HG03064 (cell line): ENCODE data around the gene NFATC2IP.
"Not testable (repeated sequence)": the region's sequence is repeated elsewhere in the genome, so short reads cannot be mapped to it uniquely, and the experiment has no call there.

Source experiments
- ATAC-seq: cut with Tn5 transposase; IDR thresholded peaks from one replicate; pipeline ENCODE4 v1.9.1; 2021; ENCODE audit warnings: low read depth; ENCODE audit not compliant: unreplicated experiment

Gene NFATC2IP

DNA sequence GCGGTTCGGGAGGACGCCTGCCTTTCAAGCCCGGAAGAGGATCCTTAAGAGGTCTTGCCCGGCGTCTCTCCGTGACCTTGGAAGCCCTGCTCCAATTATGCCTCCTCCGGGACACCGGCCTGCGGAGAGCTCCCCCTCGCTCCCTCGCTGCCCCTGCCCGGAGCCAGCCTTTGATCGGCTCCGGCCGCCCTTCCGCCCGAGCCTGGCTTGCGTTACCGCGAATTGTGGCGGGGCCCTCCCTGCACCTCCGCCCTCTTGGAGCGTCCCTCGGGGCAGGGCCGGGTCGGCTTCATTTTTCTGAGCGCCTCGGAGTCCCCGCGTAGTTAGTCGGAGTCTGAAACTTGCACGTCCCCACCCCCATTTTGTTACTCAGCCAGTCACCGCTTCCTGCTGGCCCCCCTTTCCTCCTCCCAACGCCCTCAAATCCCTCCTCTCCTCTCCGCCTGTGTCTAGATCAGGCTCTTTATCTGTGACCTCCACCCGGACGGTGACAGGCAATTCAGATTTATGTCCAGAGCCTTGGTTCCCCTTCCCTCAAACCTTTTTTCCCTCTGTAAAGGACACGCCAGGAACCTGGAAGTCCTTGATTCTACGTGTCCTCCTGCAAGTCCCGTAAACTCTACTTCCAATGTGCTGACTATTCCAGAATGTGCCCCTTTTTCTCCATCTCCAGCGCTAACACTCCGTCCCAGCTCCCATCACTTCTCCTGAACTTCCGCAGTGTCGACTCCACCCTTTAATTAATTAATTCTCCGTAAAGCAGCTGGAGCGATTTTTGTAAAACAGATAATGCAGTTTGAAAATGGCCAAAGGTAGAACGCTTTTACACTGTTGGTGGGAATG is 25.1 kb upstream of the NFATC2IP start:
- peak; percentile 7 for ATAC-seq

DNA sequence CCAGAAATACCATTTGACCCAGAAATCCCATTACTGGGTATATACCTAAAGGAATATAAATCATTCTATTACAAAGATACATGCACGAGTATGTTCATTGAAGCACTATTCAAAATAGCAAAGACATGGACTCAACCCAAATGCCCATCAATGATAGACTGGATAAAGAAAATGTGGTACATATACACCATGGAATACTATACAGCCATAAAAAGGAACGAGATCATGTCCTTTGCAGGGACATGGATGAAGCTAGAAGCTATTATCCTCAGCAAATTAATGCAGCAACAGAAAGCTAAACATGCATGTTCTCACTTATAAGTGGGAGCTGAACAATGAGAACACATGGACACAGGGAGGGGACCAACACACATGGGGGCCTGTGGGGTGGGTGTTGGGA is 24.5 kb upstream of the NFATC2IP start:
- ATAC-seq: not testable (repeated sequence)

DNA sequence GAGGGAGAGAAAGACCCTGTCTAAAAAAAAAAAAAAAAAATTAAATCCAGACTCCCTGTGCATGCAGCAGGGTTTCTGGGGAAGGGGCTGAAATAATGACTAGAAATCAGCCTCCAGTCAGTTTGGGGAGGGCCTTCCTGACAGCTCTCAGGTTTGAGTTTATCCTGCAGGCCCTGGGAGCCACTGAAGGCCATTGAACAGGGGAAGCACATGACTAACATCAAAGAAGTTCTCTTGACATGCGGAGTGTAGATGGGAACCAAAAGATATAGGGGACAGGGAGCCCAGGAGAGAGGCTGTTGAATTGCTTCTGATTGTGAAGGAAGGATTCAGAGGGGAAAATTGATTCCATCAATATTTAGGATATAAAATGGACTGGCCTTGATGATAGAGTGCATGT is 22.9 kb upstream of the NFATC2IP start:
- no peak for ATAC-seq

DNA sequence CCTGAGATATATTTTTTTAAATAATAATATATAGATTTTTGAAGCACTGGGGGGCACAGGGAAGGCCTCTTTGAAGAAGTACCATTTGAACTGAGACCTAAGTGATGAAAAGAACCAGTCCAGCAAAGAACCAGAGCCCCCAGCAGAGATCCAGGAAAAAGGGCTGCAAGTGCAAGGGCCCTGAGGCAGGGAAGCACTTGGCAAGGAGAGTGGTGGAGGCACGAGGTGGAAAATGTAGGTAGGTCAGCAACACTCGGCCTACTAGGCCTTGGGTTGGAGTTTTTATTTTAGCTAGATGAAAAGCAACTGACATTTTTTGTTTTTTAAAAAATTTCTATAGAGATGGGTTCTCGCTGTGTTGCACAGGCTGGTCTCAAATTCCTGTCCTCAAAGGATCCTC is 20.5 kb upstream of the NFATC2IP start:
- ATAC-seq: no peak

DNA sequence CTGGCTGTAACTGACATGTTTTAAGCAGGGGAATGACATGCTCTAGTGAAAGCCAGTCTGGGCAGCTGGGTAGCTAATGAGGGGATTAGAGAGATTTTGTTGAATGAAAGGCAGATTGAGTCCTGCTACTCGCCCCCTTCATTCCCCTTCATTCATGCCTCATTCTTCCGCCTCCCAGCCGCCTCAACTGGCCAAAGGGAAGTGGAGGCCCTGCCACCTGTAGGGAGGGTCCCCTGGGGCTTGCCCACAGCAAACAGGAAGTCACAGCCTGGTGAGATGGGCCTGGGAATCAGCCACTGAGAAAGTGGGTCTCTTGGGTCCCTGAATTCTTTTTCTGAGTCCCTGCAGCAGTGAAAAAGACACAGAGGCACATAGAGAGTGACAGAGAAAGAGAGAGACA is 20.1 kb upstream of the NFATC2IP start:
- ATAC-seq: no peak

DNA sequence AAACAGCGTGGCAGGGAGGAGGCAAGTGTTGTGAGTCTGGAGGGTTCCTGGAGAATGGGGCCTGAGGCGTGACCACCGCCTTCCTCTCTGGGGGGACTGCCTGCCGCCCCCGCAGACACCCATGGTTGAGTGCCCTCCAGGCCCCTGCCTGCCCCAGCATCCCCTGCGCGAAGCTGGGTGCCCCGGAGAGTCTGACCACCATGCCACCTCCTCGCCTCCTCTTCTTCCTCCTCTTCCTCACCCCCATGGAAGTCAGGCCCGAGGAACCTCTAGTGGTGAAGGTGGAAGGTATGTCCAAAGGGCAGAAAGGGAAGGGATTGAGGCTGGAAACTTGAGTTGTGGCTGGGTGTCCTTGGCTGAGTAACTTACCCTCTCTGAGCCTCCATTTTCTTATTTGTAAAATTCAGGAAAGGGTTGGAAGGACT is 18.9 kb upstream of the NFATC2IP start, which contains the start of gene CD19:
Gene CD19, plus strand, starts transcription at position 171 of the 425 bp plus-strand sequence. Its CDS starts 30 bp downstream, at position 201.
- ATAC-seq: no peak

DNA sequence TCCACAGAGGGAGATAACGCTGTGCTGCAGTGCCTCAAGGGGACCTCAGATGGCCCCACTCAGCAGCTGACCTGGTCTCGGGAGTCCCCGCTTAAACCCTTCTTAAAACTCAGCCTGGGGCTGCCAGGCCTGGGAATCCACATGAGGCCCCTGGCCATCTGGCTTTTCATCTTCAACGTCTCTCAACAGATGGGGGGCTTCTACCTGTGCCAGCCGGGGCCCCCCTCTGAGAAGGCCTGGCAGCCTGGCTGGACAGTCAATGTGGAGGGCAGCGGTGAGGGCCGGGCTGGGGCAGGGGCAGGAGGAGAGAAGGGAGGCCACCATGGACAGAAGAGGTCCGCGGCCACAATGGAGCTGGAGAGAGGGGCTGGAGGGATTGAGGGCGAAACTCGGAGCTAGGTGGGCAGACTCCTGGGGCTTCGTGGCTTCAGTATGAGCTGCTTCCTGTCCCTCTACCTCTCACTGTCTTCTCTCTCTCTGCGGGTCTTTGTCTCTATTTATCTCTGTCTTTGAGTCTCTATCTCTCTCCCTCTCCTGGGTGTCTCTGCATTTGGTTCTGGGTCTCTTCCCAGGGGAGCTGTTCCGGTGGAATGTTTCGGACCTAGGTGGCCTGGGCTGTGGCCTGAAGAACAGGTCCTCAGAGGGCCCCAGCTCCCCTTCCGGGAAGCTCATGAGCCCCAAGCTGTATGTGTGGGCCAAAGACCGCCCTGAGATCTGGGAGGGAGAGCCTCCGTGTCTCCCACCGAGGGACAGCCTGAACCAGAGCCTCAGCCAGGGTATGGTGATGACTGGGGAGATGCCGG is 18.2 kb upstream of the NFATC2IP start:
- ATAC-seq: no peak

DNA sequence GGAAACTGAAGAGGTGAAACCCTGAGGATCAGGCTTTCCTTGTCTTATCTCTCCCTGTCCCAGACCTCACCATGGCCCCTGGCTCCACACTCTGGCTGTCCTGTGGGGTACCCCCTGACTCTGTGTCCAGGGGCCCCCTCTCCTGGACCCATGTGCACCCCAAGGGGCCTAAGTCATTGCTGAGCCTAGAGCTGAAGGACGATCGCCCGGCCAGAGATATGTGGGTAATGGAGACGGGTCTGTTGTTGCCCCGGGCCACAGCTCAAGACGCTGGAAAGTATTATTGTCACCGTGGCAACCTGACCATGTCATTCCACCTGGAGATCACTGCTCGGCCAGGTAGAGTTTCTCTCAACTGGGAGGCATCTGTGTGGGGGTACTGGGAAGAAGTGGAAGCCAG is 17.6 kb upstream of the NFATC2IP start:
- no peak for ATAC-seq

DNA sequence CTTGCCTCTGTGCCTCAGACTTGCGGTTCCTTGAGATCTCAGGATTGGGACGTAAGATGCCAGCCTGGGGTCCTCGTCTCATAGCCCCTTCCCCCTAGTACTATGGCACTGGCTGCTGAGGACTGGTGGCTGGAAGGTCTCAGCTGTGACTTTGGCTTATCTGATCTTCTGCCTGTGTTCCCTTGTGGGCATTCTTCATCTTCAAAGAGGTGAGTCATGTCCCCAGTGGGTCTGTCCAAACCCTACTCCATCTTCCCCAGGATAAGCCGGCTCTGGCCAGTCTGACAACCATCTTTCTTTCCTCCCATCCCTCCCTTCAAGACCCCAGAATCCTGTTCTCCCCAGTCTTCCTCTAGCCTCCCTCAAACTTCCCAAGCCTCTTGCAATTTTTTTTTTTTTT is 15.4 kb upstream of the NFATC2IP start:
- no peak for ATAC-seq

DNA sequence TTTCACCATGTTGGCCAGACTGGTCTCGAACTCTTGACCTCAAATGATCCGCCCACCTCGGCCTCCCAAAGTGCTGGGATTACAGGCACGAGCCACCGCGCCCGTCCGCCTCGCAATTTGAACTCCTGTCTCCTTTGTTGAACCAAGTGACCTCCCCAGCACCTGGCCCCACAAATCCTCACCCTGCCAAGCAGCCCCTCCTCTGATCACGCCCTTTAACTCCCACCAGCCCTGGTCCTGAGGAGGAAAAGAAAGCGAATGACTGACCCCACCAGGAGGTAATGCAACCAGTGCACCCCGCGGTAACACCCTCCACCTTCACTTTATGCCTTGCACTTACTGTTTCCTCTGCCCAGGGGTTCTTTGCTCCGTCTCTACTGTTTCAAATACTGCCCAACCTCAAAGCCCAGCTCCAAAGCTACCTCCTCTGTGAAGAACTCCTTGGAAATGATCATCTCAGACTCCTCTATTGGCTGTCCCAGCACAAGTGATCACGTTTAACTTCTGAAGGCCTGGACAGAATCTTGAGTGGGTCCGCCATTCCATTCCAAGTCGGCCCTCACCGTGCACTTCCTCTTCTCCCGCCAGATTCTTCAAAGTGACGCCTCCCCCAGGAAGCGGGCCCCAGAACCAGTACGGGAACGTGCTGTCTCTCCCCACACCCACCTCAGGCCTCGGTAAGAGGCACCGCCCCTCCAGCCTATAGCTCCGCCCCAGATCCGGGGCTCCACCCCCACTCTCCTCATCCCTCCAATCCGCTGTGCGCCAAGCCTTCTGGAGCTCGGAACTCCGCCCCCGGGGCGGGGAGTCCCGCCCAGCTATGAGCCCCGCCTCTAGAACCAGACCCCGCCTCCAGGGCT is 14.6 kb upstream of the NFATC2IP start:
- no peak for ATAC-seq

DNA sequence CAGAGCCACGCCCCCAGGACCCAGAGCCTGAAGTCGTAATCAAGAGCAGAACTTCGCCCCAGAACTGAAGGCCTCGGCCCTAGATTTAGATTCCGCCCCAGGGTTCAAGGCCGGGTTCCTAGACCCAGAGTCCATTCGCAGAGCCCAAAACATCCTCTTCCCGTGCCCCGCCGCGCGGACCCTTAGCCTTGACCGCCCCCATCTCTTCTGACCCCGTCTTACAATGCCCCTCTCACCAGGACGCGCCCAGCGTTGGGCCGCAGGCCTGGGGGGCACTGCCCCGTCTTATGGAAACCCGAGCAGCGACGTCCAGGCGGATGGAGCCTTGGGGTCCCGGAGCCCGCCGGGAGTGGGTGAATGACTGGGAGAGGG is 14.0 kb upstream of the NFATC2IP start:
- ATAC-seq: no peak

DNA sequence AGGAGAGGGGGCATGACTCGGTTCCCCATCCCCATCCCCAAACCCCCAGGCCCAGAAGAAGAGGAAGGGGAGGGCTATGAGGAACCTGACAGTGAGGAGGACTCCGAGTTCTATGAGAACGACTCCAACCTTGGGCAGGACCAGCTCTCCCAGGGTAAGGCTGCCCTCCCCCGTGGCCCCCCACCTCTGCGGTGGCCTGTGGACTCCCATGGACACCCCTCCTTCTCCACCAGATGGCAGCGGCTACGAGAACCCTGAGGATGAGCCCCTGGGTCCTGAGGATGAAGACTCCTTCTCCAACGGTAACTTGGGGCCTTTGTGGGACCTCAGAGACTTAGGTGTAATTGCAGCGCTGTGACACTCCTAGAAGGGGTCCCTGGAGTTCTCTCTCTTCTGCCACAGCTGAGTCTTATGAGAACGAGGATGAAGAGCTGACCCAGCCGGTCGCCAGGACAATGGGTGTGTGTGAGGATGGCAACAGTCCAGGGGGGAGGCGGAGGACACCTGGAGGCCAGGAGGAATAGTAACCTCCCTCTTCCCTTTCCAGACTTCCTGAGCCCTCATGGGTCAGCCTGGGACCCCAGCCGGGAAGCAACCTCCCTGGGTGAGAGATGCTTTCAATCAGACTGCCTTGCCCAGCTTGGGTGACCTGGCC is 13.4 kb upstream of the NFATC2IP start:
- no peak for ATAC-seq

DNA sequence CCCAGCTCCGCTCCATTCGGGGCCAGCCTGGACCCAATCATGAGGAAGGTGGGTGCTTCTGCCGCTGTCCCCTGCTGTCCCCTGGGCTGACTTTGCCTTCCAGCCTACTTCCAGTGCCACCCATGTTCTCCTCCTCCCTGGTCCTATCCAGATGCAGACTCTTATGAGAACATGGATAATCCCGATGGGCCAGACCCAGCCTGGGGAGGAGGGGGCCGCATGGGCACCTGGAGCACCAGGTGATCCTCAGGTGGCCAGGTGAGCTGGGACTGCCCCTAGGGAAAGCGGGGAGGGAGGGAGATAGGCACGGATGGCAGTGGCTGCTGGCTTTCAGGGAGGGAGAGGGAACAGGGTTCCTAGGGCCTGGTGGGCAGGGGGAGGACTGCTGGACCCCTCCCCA is 12.0 kb upstream of the NFATC2IP start:
- no peak for ATAC-seq

DNA sequence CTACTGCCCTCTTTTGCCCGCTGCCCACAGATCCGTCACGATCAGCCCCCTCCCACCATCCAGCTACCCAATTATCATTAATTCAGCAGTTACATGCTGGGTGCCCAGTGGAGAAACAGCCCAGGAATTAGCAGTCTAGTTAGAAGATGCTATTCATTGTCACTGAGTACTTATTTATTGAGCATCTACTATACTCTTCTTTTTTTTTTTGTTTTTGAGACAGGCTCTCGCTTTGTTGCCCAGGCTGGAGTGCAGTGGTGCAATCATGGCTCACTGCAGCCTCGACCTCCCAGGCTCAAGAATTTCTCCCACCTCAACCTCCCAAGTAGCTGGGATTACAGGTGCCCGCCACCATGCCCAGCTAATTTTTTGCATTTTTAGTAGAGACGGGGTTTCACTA is 10.9 kb upstream of the NFATC2IP start:
- ATAC-seq: not testable (repeated sequence)

DNA sequence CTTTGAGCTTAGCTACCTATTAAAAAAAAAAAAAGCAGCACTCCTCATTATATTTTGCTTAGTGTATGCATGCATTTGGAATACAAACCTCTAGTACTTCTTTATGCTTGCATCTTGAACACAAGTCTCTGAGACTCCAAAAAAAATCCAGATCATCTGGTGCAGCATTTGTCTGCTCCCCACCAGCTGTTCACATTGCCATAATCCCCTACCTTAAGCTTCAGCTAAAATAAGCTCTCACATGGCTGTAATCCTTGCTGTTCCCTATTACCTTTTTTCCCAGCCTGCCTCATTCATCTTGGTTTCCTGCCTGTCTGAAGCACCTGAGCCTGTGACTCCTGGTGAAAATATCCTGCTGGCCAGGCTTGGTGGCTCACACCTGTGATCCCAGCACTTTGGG is 7.5 kb upstream of the NFATC2IP start:
- ATAC-seq: no peak

DNA sequence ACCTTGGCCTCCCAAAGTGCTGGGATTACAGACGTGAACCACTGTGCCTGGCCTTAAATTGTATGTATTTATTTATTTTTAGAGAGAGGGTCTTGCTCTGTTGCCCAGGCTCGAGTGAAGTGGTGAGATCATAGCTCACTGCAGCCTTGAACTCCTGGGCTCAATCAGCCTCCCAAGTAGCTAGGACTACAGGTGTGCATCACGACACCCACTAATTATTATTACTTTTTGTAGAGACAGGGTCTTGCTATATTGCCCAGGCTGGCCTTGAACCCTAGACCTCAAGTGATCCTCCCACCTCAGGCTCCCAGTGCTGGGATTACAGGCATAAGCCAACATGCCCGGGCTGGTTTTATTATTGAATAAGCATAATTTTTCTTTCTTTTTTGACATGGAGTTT is 4.1 kb upstream of the NFATC2IP start:
- ATAC-seq: no peak

DNA sequence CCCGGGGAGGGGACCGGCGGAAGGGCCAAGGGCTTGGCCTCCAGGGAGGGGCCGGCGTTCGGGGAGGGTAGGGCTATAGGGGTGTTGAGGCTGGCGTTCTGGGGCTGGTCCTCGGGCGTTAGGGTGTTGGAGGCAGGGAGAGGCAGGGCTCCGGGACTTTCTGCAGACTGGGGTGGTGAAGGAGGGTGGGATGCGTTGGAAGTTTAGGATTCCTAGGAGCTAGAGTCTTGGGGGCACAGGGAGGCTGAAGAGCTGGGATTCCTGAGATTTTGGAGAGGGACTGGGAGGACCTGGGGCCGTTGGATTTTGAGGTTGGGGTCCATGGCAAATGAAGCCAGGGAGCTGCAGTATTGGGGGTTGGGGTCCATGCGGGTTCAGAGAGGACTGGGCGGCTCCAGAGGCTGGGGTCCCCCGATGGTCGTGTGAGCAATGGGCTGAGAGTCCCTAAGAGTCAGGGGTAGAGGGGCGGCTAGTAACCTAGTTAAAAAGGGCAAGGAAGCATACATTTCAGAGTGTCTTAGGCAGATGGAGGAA is 740 bp downstream of the NFATC2IP start:
- ATAC-seq: peak; percentile 7

DNA sequence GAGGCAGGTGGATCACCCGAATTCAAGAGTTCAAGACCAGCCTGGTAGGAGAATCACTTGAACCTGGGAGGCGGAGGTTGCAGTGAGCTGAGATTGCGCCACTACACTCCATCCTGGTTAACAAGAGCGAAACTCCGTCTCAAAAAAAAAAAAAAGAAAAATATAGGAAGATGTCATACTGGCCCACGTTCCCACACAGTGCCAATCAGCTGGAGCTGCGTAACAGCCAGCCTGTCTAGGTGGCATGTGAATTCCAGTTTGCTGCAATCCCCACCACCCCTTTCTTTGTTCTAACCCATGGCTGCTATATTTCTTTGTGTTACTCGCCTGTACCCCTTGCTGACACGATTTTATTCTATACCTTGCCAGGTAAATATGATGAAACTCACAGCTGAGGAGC is 7.5 kb downstream of the NFATC2IP start:
- no peak for ATAC-seq

DNA sequence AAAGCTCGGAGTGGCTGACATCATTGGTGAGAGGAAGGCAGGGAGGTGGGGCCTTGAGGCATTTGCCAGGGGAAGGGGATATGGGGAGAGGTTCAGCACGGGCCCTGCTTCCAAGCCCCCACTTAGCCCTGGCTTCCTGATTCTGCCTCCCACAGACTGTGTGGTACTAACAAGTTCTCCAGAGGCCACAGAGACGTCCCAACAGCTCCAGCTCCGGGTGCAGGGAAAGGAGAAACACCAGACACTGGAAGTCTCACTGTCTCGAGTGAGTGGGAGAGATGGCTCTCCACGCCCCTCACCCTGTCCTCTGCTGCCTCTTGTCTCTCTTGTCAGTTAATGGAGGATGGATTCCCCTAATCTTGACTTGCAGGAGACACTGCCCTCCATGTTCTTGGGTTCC is 8.1 kb downstream of the NFATC2IP start:
- no peak for ATAC-seq

DNA sequence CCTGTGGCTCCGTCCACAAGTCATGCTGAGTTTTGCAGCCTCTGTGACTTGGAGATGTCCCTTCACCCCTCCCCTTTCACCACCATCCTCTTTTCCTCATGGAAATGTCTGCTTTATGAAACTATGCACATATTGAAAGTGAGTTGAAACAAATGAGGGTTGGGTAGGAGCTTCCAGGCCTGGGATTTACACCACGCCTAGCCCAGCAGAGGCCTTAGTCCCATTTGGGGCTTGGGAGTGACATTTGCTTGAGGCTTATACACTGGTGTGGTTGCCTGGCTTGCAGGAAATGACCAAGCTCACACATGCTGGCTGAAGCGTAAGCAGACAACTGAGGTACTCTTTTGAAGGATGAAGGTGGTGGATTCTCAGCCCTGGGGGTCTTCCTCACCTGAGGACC is 13.3 kb downstream of the NFATC2IP start:
- ATAC-seq: no peak
